Measurements from ENCODE around the gene GPER1.

The GPER1 gene

GRCh38 chr7:1093916-1094508 lies 6.1 kb downstream of the GPER1 start:
- H3K4me1 ChIP-seq (ENCODE audit: insufficient read depth, low read length): peaks cover 10% of the 10 kb centered on the region
- H3K9ac ChIP-seq (ENCODE audit: low read length): no peak overlapping the region
- H3K4me3 ChIP-seq (ENCODE audit: low read depth in 1 of 2, low read length in 2 of 2): no peak overlapping the region
- H3K36me3 ChIP-seq (ENCODE audit: insufficient read depth, low read length): peaks cover 6% of the 10 kb centered on the region
- H3K27ac ChIP-seq (ENCODE audit: low read depth, low read length): no peak overlapping the region
- no peaks in the 10 kb centered on the region for H3K27me3 ChIP-seq (ENCODE audit: control insufficient read depth in 1 of 2, insufficient read depth in 2 of 2, low read length in 2 of 2)
- no peaks in the 10 kb centered on the region for H3K9me3 ChIP-seq (ENCODE audit: low read length)

GRCh38 chr7:1094870-1095269 lies 7.0 kb downstream of the GPER1 start:
- H3K4me3 ChIP-seq (ENCODE audit: low read depth in 1 of 2, low read length in 2 of 2): no peak overlapping the region
- peaks cover 6% of the 10 kb centered on the region for H3K36me3 ChIP-seq (ENCODE audit: insufficient read depth, low read length)

GRCh38 chr7:1095621-1096155 lies 7.8 kb downstream of the GPER1 start:
- Histone ChIP-seq H3K4me1 (ENCODE audit: insufficient read depth, low read length) (peaks cover 8% of the 10 kb centered on the region), H3K27me3 (ENCODE audit: control insufficient read depth in 1 of 2, insufficient read depth in 2 of 2, low read length in 2 of 2) (no peaks in the 10 kb centered on the region), H3K4me3 (ENCODE audit: low read depth in 1 of 2, low read length in 2 of 2) (peak overlapping the region in 1 of 2 donors; percentile 50), H3K9me3 (ENCODE audit: low read length) (no peaks in the 10 kb centered on the region), H3K27ac (ENCODE audit: low read depth, low read length) (peak overlapping the region; percentile 52), H3K9ac (ENCODE audit: low read length) (peak overlapping the region; percentile 3), H3K36me3 (ENCODE audit: insufficient read depth, low read length) (peaks cover 6% of the 10 kb centered on the region)

More at GRCh38 chr7:1094870-1095269, 7.0 kb downstream of the GPER1 start:
- H3K9ac ChIP-seq (ENCODE audit: low read length): no peak overlapping the region
- peak overlapping the region; percentile 44 for H3K27ac ChIP-seq (ENCODE audit: low read depth, low read length)
- H3K9me3 ChIP-seq (ENCODE audit: low read length): no peaks in the 10 kb centered on the region
- no peaks in the 10 kb centered on the region for H3K27me3 ChIP-seq (ENCODE audit: control insufficient read depth in 1 of 2, insufficient read depth in 2 of 2, low read length in 2 of 2)
- H3K4me1 ChIP-seq (ENCODE audit: insufficient read depth, low read length): peaks cover 8% of the 10 kb centered on the region

- peaks cover 8% of the 10 kb centered on the region for H3K4me1 ChIP-seq (ENCODE audit: insufficient read depth, low read length)
- H3K9ac ChIP-seq (ENCODE audit: low read length): peak overlapping the region; percentile 3
- peak overlapping the region; percentile 52 for H3K27ac ChIP-seq (ENCODE audit: low read depth, low read length)
- H3K36me3 ChIP-seq (ENCODE audit: insufficient read depth, low read length): peaks cover 6% of the 10 kb centered on the region
- no peaks in the 10 kb centered on the region for H3K27me3 ChIP-seq (ENCODE audit: control insufficient read depth in 1 of 2, insufficient read depth in 2 of 2, low read length in 2 of 2)
- no peaks in the 10 kb centered on the region for H3K9me3 ChIP-seq (ENCODE audit: low read length)
- peak overlapping the region in 1 of 2 donors; percentile 50 for H3K4me3 ChIP-seq (ENCODE audit: low read depth in 1 of 2, low read length in 2 of 2)
Observed at GRCh38 chr7:1096156-1097119, 8.5 kb downstream of the GPER1 start.

- Histone ChIP-seq H3K27ac (ENCODE audit: low read depth, low read length) (no peak overlapping the region), H3K27me3 (ENCODE audit: control insufficient read depth in 1 of 2, insufficient read depth in 2 of 2, low read length in 2 of 2) (no peaks in the 10 kb centered on the region), H3K4me1 (ENCODE audit: insufficient read depth, low read length) (peaks cover 8% of the 10 kb centered on the region), H3K9me3 (ENCODE audit: low read length) (no peaks in the 10 kb centered on the region), H3K4me3 (ENCODE audit: low read depth in 1 of 2, low read length in 2 of 2) (no peak overlapping the region), H3K9ac (ENCODE audit: low read length) (no peak overlapping the region), H3K36me3 (ENCODE audit: insufficient read depth, low read length) (peaks cover 6% of the 10 kb centered on the region)
Observed at GRCh38 chr7:1097120-1097504, 9.2 kb downstream of the GPER1 start.

- Histone ChIP-seq H3K36me3 (ENCODE audit: insufficient read depth, low read length) (no peaks in the 10 kb centered on the region), H3K9me3 (ENCODE audit: low read length) (no peaks in the 10 kb centered on the region), H3K27me3 (ENCODE audit: control insufficient read depth in 1 of 2, insufficient read depth in 2 of 2, low read length in 2 of 2) (no peaks in the 10 kb centered on the region), H3K4me1 (ENCODE audit: insufficient read depth, low read length) (peaks cover 8% of the 10 kb centered on the region), H3K27ac (ENCODE audit: low read depth, low read length) (no peak overlapping the region), H3K4me3 (ENCODE audit: low read depth in 1 of 2, low read length in 2 of 2) (no peak overlapping the region), H3K9ac (ENCODE audit: low read length) (no peak overlapping the region)
Observed at GRCh38 chr7:1098243-1099153, 10.6 kb downstream of the GPER1 start.

- peaks cover 8% of the 10 kb centered on the region for H3K4me1 ChIP-seq (ENCODE audit: insufficient read depth, low read length)
- H3K36me3 ChIP-seq (ENCODE audit: insufficient read depth, low read length): no peaks in the 10 kb centered on the region
- H3K27ac ChIP-seq (ENCODE audit: low read depth, low read length): no peak overlapping the region
- no peak overlapping the region for H3K4me3 ChIP-seq (ENCODE audit: low read depth in 1 of 2, low read length in 2 of 2)
- H3K27me3 ChIP-seq (ENCODE audit: control insufficient read depth in 1 of 2, insufficient read depth in 2 of 2, low read length in 2 of 2): no peaks in the 10 kb centered on the region
- H3K9ac ChIP-seq (ENCODE audit: low read length): no peak overlapping the region
- H3K9me3 ChIP-seq (ENCODE audit: low read length): no peaks in the 10 kb centered on the region
Observed at GRCh38 chr7:1099154-1099542, 11.2 kb downstream of the GPER1 start.

- Histone ChIP-seq H3K4me1 (ENCODE audit: insufficient read depth, low read length) (peaks cover 8% of the 10 kb centered on the region), H3K27me3 (ENCODE audit: control insufficient read depth in 1 of 2, insufficient read depth in 2 of 2, low read length in 2 of 2) (no peaks in the 10 kb centered on the region), H3K27ac (ENCODE audit: low read depth, low read length) (no peak overlapping the region), H3K9ac (ENCODE audit: low read length) (no peak overlapping the region), H3K36me3 (ENCODE audit: insufficient read depth, low read length) (no peaks in the 10 kb centered on the region), H3K4me3 (ENCODE audit: low read depth in 1 of 2, low read length in 2 of 2) (no peak overlapping the region), H3K9me3 (ENCODE audit: low read length) (no peaks in the 10 kb centered on the region)
Observed at GRCh38 chr7:1099637-1100036, 11.7 kb downstream of the GPER1 start.

GRCh38 chr7:1100386-1100785 lies 12.5 kb downstream of the GPER1 start:
- Histone ChIP-seq H3K4me3 (ENCODE audit: low read depth in 1 of 2, low read length in 2 of 2) (no peak overlapping the region), H3K36me3 (ENCODE audit: insufficient read depth, low read length) (no peaks in the 10 kb centered on the region), H3K27ac (ENCODE audit: low read depth, low read length) (no peak overlapping the region), H3K4me1 (ENCODE audit: insufficient read depth, low read length) (peaks cover 8% of the 10 kb centered on the region), H3K9ac (ENCODE audit: low read length) (no peak overlapping the region), H3K9me3 (ENCODE audit: low read length) (no peaks in the 10 kb centered on the region), H3K27me3 (ENCODE audit: control insufficient read depth in 1 of 2, insufficient read depth in 2 of 2, low read length in 2 of 2) (no peaks in the 10 kb centered on the region)

GRCh38 chr7:1100834-1101562 lies 13.1 kb downstream of the GPER1 start:
- Histone ChIP-seq H3K36me3 (ENCODE audit: insufficient read depth, low read length) (no peaks in the 10 kb centered on the region), H3K27me3 (ENCODE audit: control insufficient read depth in 1 of 2, insufficient read depth in 2 of 2, low read length in 2 of 2) (no peaks in the 10 kb centered on the region), H3K9ac (ENCODE audit: low read length) (no peak overlapping the region), H3K4me3 (ENCODE audit: low read depth in 1 of 2, low read length in 2 of 2) (no peak overlapping the region), H3K4me1 (ENCODE audit: insufficient read depth, low read length) (peaks cover 8% of the 10 kb centered on the region), H3K9me3 (ENCODE audit: low read length) (no peaks in the 10 kb centered on the region), H3K27ac (ENCODE audit: low read depth, low read length) (no peak overlapping the region)

Measured in muscle layer of colon (tissue), 2 donors.